Liver (tissue), 9 donors: ENCODE measurements around the gene SPSB1. TPM values are rescaled to one million over a fixed set of nuclear protein-coding genes. Genes with fewer than 3 reads are reported as not detected.

Experiments
- DNase-seq: peaks from one replicate; pipeline ENCODE4 v3.0.0-alpha.2; 2017; ENCODE audit warnings: low spot score
- H3K27ac ChIP-seq, 2 donors: one replicate each; pipeline ENCODE4 v1.7.0; 2013; ENCODE audit warnings: inconsistent platforms in 2 of 2, low read length in 2 of 2, control low read depth in 1 of 2, low read depth in 1 of 2, mild to moderate bottlenecking in 1 of 2
- H3K27me3 ChIP-seq, 4 donors: one replicate each; pipeline versions ENCODE4 v1.6.1 to v1.7.0; 2013; ENCODE audit warnings: low read length in 3 of 4, inconsistent platforms in 1 of 4, mild to moderate bottlenecking in 1 of 4, moderate library complexity in 1 of 4; ENCODE audit not compliant: control insufficient read depth in 4 of 4, insufficient read depth in 4 of 4
- H3K36me3 ChIP-seq, 4 donors: one replicate each; pipeline versions ENCODE4 v1.6.1 to v1.7.0; 2013; ENCODE audit warnings: low read length in 3 of 4, mild to moderate bottlenecking in 3 of 4, low read depth in 1 of 4, moderate library complexity in 1 of 4; ENCODE audit not compliant: control insufficient read depth in 4 of 4, insufficient read depth in 3 of 4
- H3K4me1 ChIP-seq, 4 donors: one replicate each; pipeline versions ENCODE4 v1.6.1 to v1.7.0; 2013; ENCODE audit warnings: low read length in 3 of 4, mild to moderate bottlenecking in 3 of 4, moderate library complexity in 1 of 4; ENCODE audit not compliant: control insufficient read depth in 4 of 4, insufficient read depth in 4 of 4
- H3K4me3 ChIP-seq, 3 donors: one replicate each; pipeline versions ENCODE4 v1.6.1 to v1.7.0; 2013; ENCODE audit warnings: low read length in 3 of 3, control low read depth in 1 of 3, low read depth in 1 of 3, mild to moderate bottlenecking in 1 of 3
- H3K9ac ChIP-seq, 2 donors: one replicate each; pipeline ENCODE4 v1.7.0; 2013; ENCODE audit warnings: low read length in 2 of 2, mild to moderate bottlenecking in 2 of 2, moderate library complexity in 2 of 2, control low read depth in 1 of 2, low read depth in 1 of 2
- H3K9me3 ChIP-seq, 4 donors: one replicate each; pipeline versions ENCODE4 v1.6.1 to v1.7.0; 2013; ENCODE audit warnings: low read length in 3 of 4; ENCODE audit not compliant: control insufficient read depth in 4 of 4
- EGR1 ChIP-seq, 2 donors: IDR thresholded peaks; 2 replicates each; pipeline ENCODE4 v1.6.1; 2016 to 2018; ENCODE audit warnings: antibody characterized with exemption in 2 of 2, low read depth in 2 of 2
- FOXA1 ChIP-seq: IDR thresholded peaks from 2 replicates; pipeline ENCODE4 v1.6.1; 2016; ENCODE audit warnings: antibody characterized with exemption
- FOXA2 ChIP-seq: IDR thresholded peaks from 2 replicates; pipeline ENCODE4 v1.6.1; 2016; ENCODE audit warnings: antibody characterized with exemption
- GABPA ChIP-seq, 2 donors: IDR thresholded peaks in 1 of 2; conservative IDR thresholded peaks in 1 of 2; 2 replicates each; pipeline ENCODE4 v1.6.1; 2016; ENCODE audit warnings: antibody characterized with exemption in 2 of 2, mild to moderate bottlenecking in 1 of 2, moderate library complexity in 1 of 2
- HNF4A ChIP-seq, 2 donors: conservative IDR thresholded peaks; 2 replicates each; pipeline ENCODE4 v1.6.1; 2016; ENCODE audit warnings: antibody characterized with exemption in 2 of 2, mild to moderate bottlenecking in 2 of 2
- JUND ChIP-seq, 2 donors: IDR thresholded peaks; 2 replicates each; pipeline ENCODE4 v1.6.1; 2016; ENCODE audit warnings: antibody characterized with exemption in 2 of 2
- NR2F2 ChIP-seq: IDR thresholded peaks from 2 replicates; pipeline ENCODE4 v1.6.1; 2016; ENCODE audit warnings: antibody characterized with exemption
- RAD21 ChIP-seq, 2 donors: IDR thresholded peaks; 2 replicates each; pipeline ENCODE4 v1.6.1; 2016; ENCODE audit warnings: antibody characterized with exemption in 2 of 2, mild to moderate bottlenecking in 2 of 2
- RXRA ChIP-seq, 2 donors: IDR thresholded peaks; 2 replicates each; pipeline ENCODE4 v1.6.1; 2017 to 2018; ENCODE audit warnings: antibody characterized with exemption in 2 of 2, mild to moderate bottlenecking in 1 of 2
- SP1 ChIP-seq: IDR thresholded peaks from 2 replicates; pipeline ENCODE4 v1.6.1; 2018; ENCODE audit warnings: antibody characterized with exemption, mild to moderate bottlenecking
- TAF1 ChIP-seq: conservative IDR thresholded peaks from 2 replicates; pipeline ENCODE4 v1.6.1; 2016; ENCODE audit warnings: antibody characterized with exemption, mild to moderate bottlenecking
- YY1 ChIP-seq: IDR thresholded peaks from 2 replicates; pipeline ENCODE4 v1.6.1; 2016; ENCODE audit warnings: antibody characterized with exemption, mild to moderate bottlenecking
- WGBS: extraction: QIAGEN DNeasy Blood & Tissue Kit; methylation state at CpG from one replicate; pipeline ENCODE4 v1.1.7; 2013; 5-methylcytosine and 5-hydroxymethylcytosine counted together
- polyA plus RNA-seq, 2 donors: library from polyadenylated mRNA; stranded (reverse) in 1 of 2; unstranded in 1 of 2; fragments of 200-250 nt in 1 of 2; fragments of >200 nt in 1 of 2; fragmentation: Nextera tagmentation in 1 of 2; extraction: Ambion mirVana in 1 of 2; gene quantifications; one replicate each; pipeline versions ENCODE4 v1.2.1 to v1.2.3, GENCODE V29; 2013 to 2015
- total RNA-seq, 2 donors: library from RNA; depleted of rRNA; stranded (reverse); fragments of >200 nt; gene quantifications; one replicate each; pipeline ENCODE4 v1.2.3, GENCODE V29; 2014
- TF ChIP-seq, protein P1 (sequence below): fragments of 150-350 bp; IDR thresholded peaks from 2 replicates; pipeline ENCODE4 v1.5.1; 2017; ENCODE audit warnings: improper control_type of control experiment, low read depth, low read length; ENCODE audit not compliant: missing input control
- TF ChIP-seq, protein P2 (sequence below): IDR thresholded peaks from 2 replicates; pipeline ENCODE4 v1.6.1; 2016; ENCODE audit warnings: antibody characterized with exemption
- TF ChIP-seq, protein P3 (sequence below): IDR thresholded peaks from 2 replicates; pipeline ENCODE4 v1.6.1; 2016; ENCODE audit warnings: antibody characterized with exemption, mild to moderate bottlenecking
- donor health status: healthy.
- donor health status: healthy.
- donor health status: healthy.
- donor health status: healthy.
- donor health status: healthy.

Gene SPSB1
- total and polyA plus RNA-seq, 4 donors = 4.1 to 22.6 (median 14.8) TPM

DNA sequence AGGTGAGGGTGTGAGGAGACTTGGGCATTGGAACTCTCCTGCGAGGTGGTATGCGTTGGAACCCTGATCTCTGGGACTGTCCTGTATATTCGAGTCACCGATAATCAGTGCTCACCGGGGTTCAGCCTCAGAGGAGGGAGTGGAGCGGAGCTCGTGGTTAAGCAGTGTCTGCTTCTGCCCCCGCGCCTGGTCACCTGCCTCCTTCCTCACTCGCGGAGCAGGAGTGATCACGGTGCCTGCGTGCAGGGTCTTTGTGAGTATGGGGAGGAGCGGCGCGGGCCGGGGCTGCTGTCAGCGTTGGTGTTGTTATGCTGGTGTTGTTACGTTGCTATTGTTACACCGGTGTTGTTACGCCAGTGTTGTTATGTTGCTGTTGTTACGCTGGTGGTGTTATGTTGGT lies 34.8 kb upstream of the SPSB1 start:
- WGBS = 96% methylated on average over 22 of the region's 22 CpGs
- no peak for DNase-seq
- Histone ChIP-seq H3K4me1 (peaks cover 0 to 64% (median 28%) of the 10 kb centered on the region in 4 donors), H3K27me3 (no peaks in the 10 kb centered on the region), H3K4me3 (no peak overlapping the region), H3K9me3 (no peaks in the 10 kb centered on the region), H3K9ac (no peak overlapping the region), H3K27ac (no peak overlapping the region), H3K36me3 (peaks cover 4 to 48% (median 36%) of the 10 kb centered on the region in 4 donors)
- TF ChIP-seq NR2F2 = no peak
- TF ChIP-seq JUND (IDR thresholded peaks at IDR 0.05) = no peak
- TF ChIP-seq YY1 = no peak
- TF ChIP-seq, protein P1, sequence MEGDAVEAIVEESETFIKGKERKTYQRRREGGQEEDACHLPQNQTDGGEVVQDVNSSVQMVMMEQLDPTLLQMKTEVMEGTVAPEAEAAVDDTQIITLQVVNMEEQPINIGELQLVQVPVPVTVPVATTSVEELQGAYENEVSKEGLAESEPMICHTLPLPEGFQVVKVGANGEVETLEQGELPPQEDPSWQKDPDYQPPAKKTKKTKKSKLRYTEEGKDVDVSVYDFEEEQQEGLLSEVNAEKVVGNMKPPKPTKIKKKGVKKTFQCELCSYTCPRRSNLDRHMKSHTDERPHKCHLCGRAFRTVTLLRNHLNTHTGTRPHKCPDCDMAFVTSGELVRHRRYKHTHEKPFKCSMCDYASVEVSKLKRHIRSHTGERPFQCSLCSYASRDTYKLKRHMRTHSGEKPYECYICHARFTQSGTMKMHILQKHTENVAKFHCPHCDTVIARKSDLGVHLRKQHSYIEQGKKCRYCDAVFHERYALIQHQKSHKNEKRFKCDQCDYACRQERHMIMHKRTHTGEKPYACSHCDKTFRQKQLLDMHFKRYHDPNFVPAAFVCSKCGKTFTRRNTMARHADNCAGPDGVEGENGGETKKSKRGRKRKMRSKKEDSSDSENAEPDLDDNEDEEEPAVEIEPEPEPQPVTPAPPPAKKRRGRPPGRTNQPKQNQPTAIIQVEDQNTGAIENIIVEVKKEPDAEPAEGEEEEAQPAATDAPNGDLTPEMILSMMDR = no peak
- TF ChIP-seq TAF1 = no peak
- TF ChIP-seq FOXA1 = no peak
- TF ChIP-seq, protein P2, sequence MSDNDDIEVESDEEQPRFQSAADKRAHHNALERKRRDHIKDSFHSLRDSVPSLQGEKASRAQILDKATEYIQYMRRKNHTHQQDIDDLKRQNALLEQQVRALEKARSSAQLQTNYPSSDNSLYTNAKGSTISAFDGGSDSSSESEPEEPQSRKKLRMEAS = no peak
- no peak for TF ChIP-seq HNF4A (conservative IDR thresholded peaks at IDR 0.05)

DNA sequence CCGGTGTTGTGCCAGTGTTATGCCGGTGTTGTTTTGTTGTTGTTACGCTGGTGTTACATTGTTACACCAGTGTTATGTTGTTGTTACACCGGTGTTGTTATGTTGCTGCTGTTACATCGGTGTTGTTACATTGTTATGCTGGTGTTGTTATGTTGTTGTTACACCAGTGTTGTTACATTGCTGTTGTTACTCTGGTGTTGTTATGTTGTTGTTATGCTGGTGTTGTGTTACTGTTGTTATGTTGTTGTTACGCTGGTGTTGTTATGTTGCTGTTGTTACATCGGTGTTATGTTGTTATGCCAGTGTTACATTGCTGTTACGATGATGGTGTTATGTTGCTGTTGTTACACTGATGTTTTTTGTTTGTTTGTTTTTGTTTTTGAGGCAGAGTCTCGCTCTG lies 34.1 kb upstream of the SPSB1 start:
- TF ChIP-seq TAF1 (no peak), HNF4A (conservative IDR thresholded peaks at IDR 0.05) (no peak), EGR1 (IDR thresholded peaks at IDR 0.05; ENCODE audit: low read depth in 2 of 2) (no peak)
- no peak overlapping the region for H3K27ac ChIP-seq
- H3K36me3 ChIP-seq = peaks cover 8 to 56% (median 35%) of the 10 kb centered on the region in 4 donors
- H3K4me1 ChIP-seq = peaks cover 0 to 64% (median 32%) of the 10 kb centered on the region in 4 donors
- WGBS = 98% methylated on average over 9 of the region's 9 CpGs
- H3K9ac ChIP-seq = no peak overlapping the region
- no peak overlapping the region for H3K4me3 ChIP-seq
- no peak for DNase-seq
- no peaks in the 10 kb centered on the region for H3K9me3 ChIP-seq
- H3K27me3 ChIP-seq = no peaks in the 10 kb centered on the region

DNA sequence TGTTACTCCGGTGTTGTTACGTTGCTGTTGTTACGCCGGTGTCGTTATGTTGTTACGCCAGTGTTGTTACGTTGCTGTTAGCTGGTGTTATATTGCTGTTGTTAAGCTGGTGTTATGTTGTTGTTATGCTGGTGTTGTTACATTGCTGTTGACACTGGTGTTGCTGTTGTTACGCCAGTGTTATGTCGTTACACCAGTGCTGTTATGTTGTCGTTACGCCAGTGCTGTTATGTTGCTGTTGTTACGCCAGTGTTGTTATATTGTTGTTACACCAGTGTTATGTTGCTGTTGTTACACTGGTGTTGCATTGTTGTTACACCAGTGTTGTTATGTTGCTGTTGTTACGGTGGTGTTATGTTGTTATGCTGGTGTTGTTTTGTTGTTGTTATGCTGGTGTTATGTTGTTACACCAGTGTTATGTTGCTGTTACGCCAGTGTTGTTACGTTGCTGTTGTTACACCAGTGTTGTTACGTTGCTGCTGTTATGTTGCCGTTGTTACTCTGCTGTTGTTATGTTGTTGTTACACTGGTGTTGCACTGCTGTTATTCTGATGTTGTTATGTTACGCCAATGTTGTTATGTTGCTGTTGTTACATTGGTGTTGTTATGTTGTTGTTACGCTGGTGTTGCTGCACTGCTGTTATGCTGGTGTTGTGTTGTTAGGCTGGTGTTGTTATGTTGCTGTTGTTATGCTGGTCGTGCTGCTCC lies 32.5 kb upstream of the SPSB1 start:
- no peak overlapping the region for H3K27ac ChIP-seq
- no peak overlapping the region for H3K9ac ChIP-seq
- no peaks in the 10 kb centered on the region for H3K27me3 ChIP-seq
- peaks cover 0 to 63% (median 33%) of the 10 kb centered on the region in 4 donors for H3K4me1 ChIP-seq
- WGBS = 95% methylated on average over 20 of the region's 20 CpGs
- H3K4me3 ChIP-seq = no peak overlapping the region
- H3K36me3 ChIP-seq = peaks cover 16 to 66% (median 43%) of the 10 kb centered on the region in 4 donors
- DNase-seq = no peak
- H3K9me3 ChIP-seq = no peaks in the 10 kb centered on the region
- TF ChIP-seq FOXA2 (no peak), GABPA (IDR thresholded peaks at IDR 0.05 in 1 of 2, conservative IDR thresholded peaks at IDR 0.05 in 1 of 2) (no peak), RXRA (IDR thresholded peaks at IDR 0.05) (no peak), YY1 (no peak), TAF1 (no peak), JUND (IDR thresholded peaks at IDR 0.05) (no peak), FOXA1 (no peak), SP1 (no peak), EGR1 (IDR thresholded peaks at IDR 0.05; ENCODE audit: low read depth in 2 of 2) (no peak), HNF4A (conservative IDR thresholded peaks at IDR 0.05) (no peak), NR2F2 (no peak), RAD21 (IDR thresholded peaks at IDR 0.05) (no peak)
- TF ChIP-seq, protein P3, sequence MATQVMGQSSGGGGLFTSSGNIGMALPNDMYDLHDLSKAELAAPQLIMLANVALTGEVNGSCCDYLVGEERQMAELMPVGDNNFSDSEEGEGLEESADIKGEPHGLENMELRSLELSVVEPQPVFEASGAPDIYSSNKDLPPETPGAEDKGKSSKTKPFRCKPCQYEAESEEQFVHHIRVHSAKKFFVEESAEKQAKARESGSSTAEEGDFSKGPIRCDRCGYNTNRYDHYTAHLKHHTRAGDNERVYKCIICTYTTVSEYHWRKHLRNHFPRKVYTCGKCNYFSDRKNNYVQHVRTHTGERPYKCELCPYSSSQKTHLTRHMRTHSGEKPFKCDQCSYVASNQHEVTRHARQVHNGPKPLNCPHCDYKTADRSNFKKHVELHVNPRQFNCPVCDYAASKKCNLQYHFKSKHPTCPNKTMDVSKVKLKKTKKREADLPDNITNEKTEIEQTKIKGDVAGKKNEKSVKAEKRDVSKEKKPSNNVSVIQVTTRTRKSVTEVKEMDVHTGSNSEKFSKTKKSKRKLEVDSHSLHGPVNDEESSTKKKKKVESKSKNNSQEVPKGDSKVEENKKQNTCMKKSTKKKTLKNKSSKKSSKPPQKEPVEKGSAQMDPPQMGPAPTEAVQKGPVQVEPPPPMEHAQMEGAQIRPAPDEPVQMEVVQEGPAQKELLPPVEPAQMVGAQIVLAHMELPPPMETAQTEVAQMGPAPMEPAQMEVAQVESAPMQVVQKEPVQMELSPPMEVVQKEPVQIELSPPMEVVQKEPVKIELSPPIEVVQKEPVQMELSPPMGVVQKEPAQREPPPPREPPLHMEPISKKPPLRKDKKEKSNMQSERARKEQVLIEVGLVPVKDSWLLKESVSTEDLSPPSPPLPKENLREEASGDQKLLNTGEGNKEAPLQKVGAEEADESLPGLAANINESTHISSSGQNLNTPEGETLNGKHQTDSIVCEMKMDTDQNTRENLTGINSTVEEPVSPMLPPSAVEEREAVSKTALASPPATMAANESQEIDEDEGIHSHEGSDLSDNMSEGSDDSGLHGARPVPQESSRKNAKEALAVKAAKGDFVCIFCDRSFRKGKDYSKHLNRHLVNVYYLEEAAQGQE = no peak
- TF ChIP-seq, protein P1 = no peak
- TF ChIP-seq, protein P2 = no peak
